IPS DF 4.7 (cell line): ENCODE data around the gene CEP76.
A peak's percentile ranks its signal among the peaks of the same experiment; 100 is the strongest.

Experiments used
- DNase-seq: peaks from one replicate; pipeline ENCODE4 v3.0.0-alpha.2; 2013; ENCODE audit warnings: low spot score; ENCODE audit errors: extremely low read depth

CEP76 gene

GRCh38 chr18:12702221-12703095 lies at the start of gene CEP76, which contains the start of gene PSMG2:
CEP76 (minus strand) TSS chr18:12702723; CDS start chr18:12702548, 175 bp downstream.
PSMG2 (plus strand) TSS chr18:12703042; CDS start chr18:12703108, 66 bp downstream.
- no peak for DNase-seq

- DNase-seq = no peak
These were observed 49.4 kb upstream of the CEP76 start for GRCh38 chr18:12751891-12752290.

GRCh38 chr18:12751503-12751884 lies 49.0 kb upstream of the CEP76 start:
- no peak for DNase-seq

- DNase-seq = no peak
These were observed 48.4 kb upstream of the CEP76 start for GRCh38 chr18:12750715-12751502.

GRCh38 chr18:12750076-12750714 lies 47.7 kb upstream of the CEP76 start:
- DNase-seq = no peak

- DNase-seq = no peak
These were observed 46.6 kb upstream of the CEP76 start for GRCh38 chr18:12749121-12749520.

- DNase-seq = no peak
These were observed 46.1 kb upstream of the CEP76 start for GRCh38 chr18:12748671-12749070.

GRCh38 chr18:12747530-12748315 lies 45.2 kb upstream of the CEP76 start:
- DNase-seq = no peak

- DNase-seq = no peak
These were observed 42.7 kb upstream of the CEP76 start for GRCh38 chr18:12745095-12745795.

GRCh38 chr18:12744103-12744502 lies 41.6 kb upstream of the CEP76 start:
- no peak for DNase-seq

- no peak for DNase-seq
These were observed 39.9 kb upstream of the CEP76 start for GRCh38 chr18:12742453-12742852.

- no peak for DNase-seq
These were observed 38.8 kb upstream of the CEP76 start for GRCh38 chr18:12741351-12741750.

- no peak for DNase-seq
These were observed 34.9 kb upstream of the CEP76 start for GRCh38 chr18:12737243-12737902.

- peak; percentile 86 for DNase-seq
These were observed 24.4 kb upstream of the CEP76 start for GRCh38 chr18:12726774-12727550.

- no peak for DNase-seq
These were observed 23.8 kb upstream of the CEP76 start for GRCh38 chr18:12726331-12726730.

GRCh38 chr18:12722731-12723130 lies 20.2 kb upstream of the CEP76 start:
- DNase-seq = no peak

GRCh38 chr18:12721495-12722275 lies 19.2 kb upstream of the CEP76 start:
- DNase-seq = no peak

- no peak for DNase-seq
These were observed 8.9 kb upstream of the CEP76 start for GRCh38 chr18:12711446-12711845.
